Measurements from ENCODE around the gene NUMA1.

The NUMA1 gene

GRCh38 chr11:72088076-72088808 is 7.9 kb upstream of the NUMA1 start:
- Histone ChIP-seq H3K9me3 (ENCODE audit: low read depth, low read length) (no peaks in the 10 kb centered on the region), H3K27ac (no peak overlapping the region), H3K36me3 (ENCODE audit: insufficient read depth, low read length) (peaks cover 4% of the 10 kb centered on the region; the same call in 1 of the 2 replicates), H3K9ac (ENCODE audit: insufficient read length) (no peak overlapping the region), H3K4me3 (no peak overlapping the region)
- no peak for DNase-seq (ENCODE audit: low read depth, low spot score)
- TF ChIP-seq POLR2AphosphoS5 (IDR thresholded peaks at IDR 0.05; ENCODE audit: borderline replicate concordance, low read depth, low read length): no peak
- no peak for TF ChIP-seq FOXP2 (optimal IDR thresholded peaks at IDR 0.05; ENCODE audit: control extremely low read depth, extremely low read length, insufficient read depth)

- DNase-seq (ENCODE audit: low read depth, low spot score): no peak
- TF ChIP-seq POLR2AphosphoS5 (IDR thresholded peaks at IDR 0.05; ENCODE audit: borderline replicate concordance, low read depth, low read length) (no peak), EZH2 (IDR thresholded peaks at IDR 0.05) (no peak), FOXP2 (optimal IDR thresholded peaks at IDR 0.05; ENCODE audit: control extremely low read depth, extremely low read length, insufficient read depth) (no peak)
- no peak overlapping the region for H3K27ac ChIP-seq
Measured at GRCh38 chr11:72085621-72086351, 5.4 kb upstream of the NUMA1 start.

GRCh38 chr11:72084965-72085364 is 4.6 kb upstream of the NUMA1 start:
- no peak overlapping the region for H3K4me3 ChIP-seq
- H3K36me3 ChIP-seq (ENCODE audit: insufficient read depth, low read length): peaks cover 3% of the 10 kb centered on the region; the same call in 1 of the 2 replicates
- no peak overlapping the region for H3K27ac ChIP-seq
- no peaks in the 10 kb centered on the region for H3K9me3 ChIP-seq (ENCODE audit: low read depth, low read length)
- TF ChIP-seq POLR2AphosphoS5 (IDR thresholded peaks at IDR 0.05; ENCODE audit: borderline replicate concordance, low read depth, low read length) (no peak), EZH2 (IDR thresholded peaks at IDR 0.05) (no peak), FOXP2 (optimal IDR thresholded peaks at IDR 0.05; ENCODE audit: control extremely low read depth, extremely low read length, insufficient read depth) (no peak)
- no peak overlapping the region for H3K9ac ChIP-seq (ENCODE audit: insufficient read length)
- no peak for DNase-seq (ENCODE audit: low read depth, low spot score)

More at GRCh38 chr11:72085621-72086351, 5.4 kb upstream of the NUMA1 start:
- H3K4me3 ChIP-seq: no peak overlapping the region
- H3K9me3 ChIP-seq (ENCODE audit: low read depth, low read length): no peaks in the 10 kb centered on the region
- no peak overlapping the region for H3K9ac ChIP-seq (ENCODE audit: insufficient read length)
- H3K36me3 ChIP-seq (ENCODE audit: insufficient read depth, low read length): peaks cover 4% of the 10 kb centered on the region; the same call in 1 of the 2 replicates

- TF ChIP-seq POLR2AphosphoS5 (IDR thresholded peaks at IDR 0.05; ENCODE audit: borderline replicate concordance, low read depth, low read length): no peak
- TF ChIP-seq EZH2 (IDR thresholded peaks at IDR 0.05): no peak
- Histone ChIP-seq H3K27ac (no peak overlapping the region), H3K36me3 (ENCODE audit: insufficient read depth, low read length) (no peaks in the 10 kb centered on the region; the same call in 1 of the 2 replicates), H3K4me3 (no peak overlapping the region), H3K9me3 (ENCODE audit: low read depth, low read length) (no peaks in the 10 kb centered on the region), H3K9ac (ENCODE audit: insufficient read length) (no peak overlapping the region)
- DNase-seq (ENCODE audit: low read depth, low spot score): no peak
Measured at GRCh38 chr11:72084076-72084475, 3.7 kb upstream of the NUMA1 start.

GRCh38 chr11:72083414-72083813 is 3.1 kb upstream of the NUMA1 start:
- H3K36me3 ChIP-seq (ENCODE audit: insufficient read depth, low read length): no peaks in the 10 kb centered on the region; the same call in 1 of the 2 replicates
- TF ChIP-seq FOXP2 (optimal IDR thresholded peaks at IDR 0.05; ENCODE audit: control extremely low read depth, extremely low read length, insufficient read depth) (no peak), POLR2AphosphoS5 (IDR thresholded peaks at IDR 0.05; ENCODE audit: borderline replicate concordance, low read depth, low read length) (no peak), EZH2 (IDR thresholded peaks at IDR 0.05) (no peak)

GRCh38 chr11:72081821-72082453 is 1.6 kb upstream of the NUMA1 start:
- TF ChIP-seq EZH2 (IDR thresholded peaks at IDR 0.05) (no peak), POLR2AphosphoS5 (IDR thresholded peaks at IDR 0.05; ENCODE audit: borderline replicate concordance, low read depth, low read length) (no peak), FOXP2 (optimal IDR thresholded peaks at IDR 0.05; ENCODE audit: control extremely low read depth, extremely low read length, insufficient read depth) (no peak)
- Histone ChIP-seq H3K27ac (peak overlapping the region; percentile 85), H3K9me3 (ENCODE audit: low read depth, low read length) (no peaks in the 10 kb centered on the region), H3K4me3 (no peak overlapping the region), H3K36me3 (ENCODE audit: insufficient read depth, low read length) (no peaks in the 10 kb centered on the region; the same call in 1 of the 2 replicates), H3K9ac (ENCODE audit: insufficient read length) (no peak overlapping the region)
- no peak for DNase-seq (ENCODE audit: low read depth, low spot score)

More at GRCh38 chr11:72083414-72083813, 3.1 kb upstream of the NUMA1 start:
- Histone ChIP-seq H3K27ac (no peak overlapping the region), H3K9me3 (ENCODE audit: low read depth, low read length) (no peaks in the 10 kb centered on the region), H3K9ac (ENCODE audit: insufficient read length) (no peak overlapping the region), H3K4me3 (no peak overlapping the region)
- no peak for DNase-seq (ENCODE audit: low read depth, low spot score)

- no peak for TF ChIP-seq EZH2 (IDR thresholded peaks at IDR 0.05)
- TF ChIP-seq FOXP2 (optimal IDR thresholded peaks at IDR 0.05; ENCODE audit: control extremely low read depth, extremely low read length, insufficient read depth): no peak
- no peak for TF ChIP-seq POLR2AphosphoS5 (IDR thresholded peaks at IDR 0.05; ENCODE audit: borderline replicate concordance, low read depth, low read length)
- peak overlapping the region; percentile 85 for H3K27ac ChIP-seq
- H3K36me3 ChIP-seq (ENCODE audit: insufficient read depth, low read length): peaks cover 6% of the 10 kb centered on the region
Measured at GRCh38 chr11:72081184-72081644, 872 bp upstream of the NUMA1 start.

GRCh38 chr11:72079819-72080325 is 470 bp downstream of the NUMA1 start:
- peak overlapping the region; percentile 63 for H3K27ac ChIP-seq
- DNase-seq (ENCODE audit: low read depth, low spot score): no peak

More at GRCh38 chr11:72081184-72081644, 872 bp upstream of the NUMA1 start:
- no peak for DNase-seq (ENCODE audit: low read depth, low spot score)
- H3K4me3 ChIP-seq: peak overlapping the region; percentile 76
- H3K9ac ChIP-seq (ENCODE audit: insufficient read length): peak overlapping the region; percentile 72
- H3K9me3 ChIP-seq (ENCODE audit: low read depth, low read length): no peaks in the 10 kb centered on the region

More at GRCh38 chr11:72079819-72080325, 470 bp downstream of the NUMA1 start:
- Histone ChIP-seq H3K4me3 (peak overlapping the region; percentile 91), H3K36me3 (ENCODE audit: insufficient read depth, low read length) (peaks cover 13% of the 10 kb centered on the region), H3K9me3 (ENCODE audit: low read depth, low read length) (no peaks in the 10 kb centered on the region), H3K9ac (ENCODE audit: insufficient read length) (peak overlapping the region; percentile 79)
- TF ChIP-seq FOXP2 (optimal IDR thresholded peaks at IDR 0.05; ENCODE audit: control extremely low read depth, extremely low read length, insufficient read depth): no peak
- TF ChIP-seq EZH2 (IDR thresholded peaks at IDR 0.05): no peak
- no peak for TF ChIP-seq POLR2AphosphoS5 (IDR thresholded peaks at IDR 0.05; ENCODE audit: borderline replicate concordance, low read depth, low read length)

Measured in SK-N-MC (cell line).